Caki2 (cell line): Measurements from ENCODE around the gene AQP6. TPM values are rescaled to one million over a fixed set of nuclear protein-coding genes. Genes with fewer than 3 reads are reported as not detected.

ENCODE experiments used
- DNase-seq: peaks from one replicate; pipeline ENCODE4 v3.0.0-alpha.2; 2015; ENCODE audit warnings: low read depth
- in situ Hi-C: cut with HindIII; loops from 2 replicates; pipeline ENCODE4 v1.10.0; 2016; ENCODE audit warnings: low sequenced_read_pairs, low pct_unique_long_range_greater_than_20kb, mixed read lengths
- total RNA-seq: library from RNA; depleted of rRNA; stranded (reverse); fragments of >200 nt; shearing (Covaris generic); gene quantifications from 2 replicates; pipeline ENCODE4 v1.2.3, GENCODE V29; 2014; ENCODE audit warnings: low replicate concordance

AQP6 gene
- total RNA-seq, 1 experiment from 2014 or later = not detected

GRCh38 chr12:49953151-49953550 is 19.6 kb upstream of the AQP6 start:
- DNase-seq = no peak
- in situ Hi-C loops = loop anchor here (25.0 kb wide), 1 partner anchor 109 kb away; the partner anchor contains the start of gene ASIC1

DNA sequence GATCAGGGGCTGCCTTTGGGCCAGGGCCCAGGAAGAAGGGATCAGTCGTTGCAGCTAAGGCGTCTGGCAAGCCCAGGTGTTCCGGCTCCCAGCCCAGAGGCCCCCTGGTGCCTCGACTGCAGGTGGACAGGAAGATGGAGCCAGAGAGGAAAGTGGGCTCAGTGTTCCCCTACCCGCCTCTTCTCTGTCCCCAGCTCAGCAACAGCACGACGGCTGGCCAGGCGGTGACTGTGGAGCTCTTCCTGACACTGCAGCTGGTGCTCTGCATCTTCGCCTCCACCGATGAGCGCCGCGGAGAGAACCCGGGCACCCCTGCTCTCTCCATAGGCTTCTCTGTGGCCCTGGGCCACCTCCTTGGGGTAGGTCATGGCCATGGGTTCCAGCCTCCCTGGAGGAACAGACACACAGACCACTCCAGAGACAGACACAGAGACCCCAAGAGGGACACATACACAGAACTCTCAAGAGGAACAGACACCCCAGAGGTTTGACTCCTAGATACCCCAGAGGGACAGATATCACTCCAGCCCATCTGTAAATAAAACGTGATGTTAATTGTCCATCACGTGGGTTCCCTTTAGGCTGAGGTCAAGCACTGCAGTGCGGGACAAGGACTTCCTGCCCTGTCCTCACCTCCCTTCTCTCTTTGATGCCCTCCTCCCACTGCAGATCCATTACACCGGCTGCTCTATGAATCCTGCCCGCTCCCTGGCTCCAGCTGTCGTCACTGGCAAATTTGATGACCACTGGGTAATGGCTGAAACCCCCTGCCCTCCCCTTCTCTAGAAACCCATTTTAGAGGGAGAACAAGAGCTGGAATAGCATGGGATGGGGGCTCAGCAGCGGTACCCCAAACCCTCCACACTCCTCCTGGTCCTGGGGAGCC is 18.5 kb upstream of the AQP6 start:
- in situ Hi-C loops = loop anchor here (25.0 kb wide), 1 partner anchor 108 kb away; the partner anchor contains the start of gene ASIC1
- DNase-seq = no peak

GRCh38 chr12:49954863-49955830 is 17.6 kb upstream of the AQP6 start:
- in situ Hi-C loops = loop anchor here (25.0 kb wide), 1 partner anchor 107 kb away; the partner anchor contains the start of gene ASIC1
- DNase-seq = no peak

GRCh38 chr12:49955899-49956662 is 16.7 kb upstream of the AQP6 start:
- in situ Hi-C loops = loop anchor here (25.0 kb wide), 1 partner anchor 106 kb away; the partner anchor contains the start of gene ASIC1
- no peak for DNase-seq

DNA sequence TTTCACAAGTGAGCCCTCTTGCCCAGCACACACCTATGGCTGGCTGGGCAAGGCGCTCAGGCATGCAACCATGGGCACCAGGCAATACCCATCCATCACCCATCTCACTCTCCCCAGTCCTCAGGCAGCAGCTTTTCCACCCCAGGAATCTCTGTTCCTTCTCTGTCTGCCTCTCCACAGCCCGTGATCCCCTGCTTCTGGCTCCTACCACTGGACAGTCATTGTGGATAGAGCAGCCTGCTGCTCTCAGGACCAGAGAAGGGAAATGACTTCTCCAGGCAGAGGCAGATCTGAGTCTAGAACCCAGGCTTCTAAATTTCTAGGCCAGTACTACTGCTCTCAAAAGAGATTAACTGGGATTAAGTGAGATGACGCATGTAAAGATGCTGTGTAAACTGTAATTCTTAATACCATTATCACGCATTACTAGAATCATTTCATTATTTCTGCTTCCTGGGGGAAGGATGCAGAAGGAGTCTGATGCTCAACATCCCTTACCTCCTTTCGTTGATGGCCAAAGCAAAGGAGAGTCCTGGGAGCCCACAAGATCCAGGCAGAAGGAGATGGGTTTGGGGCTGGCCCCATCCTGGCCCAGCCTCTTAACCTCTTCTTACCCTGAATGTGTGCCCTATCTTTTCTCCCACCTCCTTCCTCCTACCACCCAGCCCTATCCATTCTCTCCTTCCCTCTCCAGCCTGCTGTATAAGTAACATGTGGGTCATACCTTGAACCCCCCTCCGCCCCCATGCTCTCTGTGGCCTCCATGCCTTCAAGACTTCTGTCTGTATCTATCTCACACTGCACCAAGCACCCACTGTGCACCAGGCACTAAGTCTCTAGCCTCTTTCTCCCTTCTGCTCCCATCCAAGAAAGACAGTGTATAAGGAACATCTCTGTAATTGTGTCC is 15.8 kb upstream of the AQP6 start:
- peak; percentile 30 for DNase-seq
- in situ Hi-C loops = loop anchor here (25.0 kb wide), 1 partner anchor 105 kb away; the partner anchor contains the start of gene ASIC1

- in situ Hi-C loops = loop anchor here (25.0 kb wide), 1 partner anchor 105 kb away; the partner anchor contains the start of gene ASIC1
- DNase-seq = no peak
Observed at GRCh38 chr12:49957570-49957967, 15.2 kb upstream of the AQP6 start.

DNA sequence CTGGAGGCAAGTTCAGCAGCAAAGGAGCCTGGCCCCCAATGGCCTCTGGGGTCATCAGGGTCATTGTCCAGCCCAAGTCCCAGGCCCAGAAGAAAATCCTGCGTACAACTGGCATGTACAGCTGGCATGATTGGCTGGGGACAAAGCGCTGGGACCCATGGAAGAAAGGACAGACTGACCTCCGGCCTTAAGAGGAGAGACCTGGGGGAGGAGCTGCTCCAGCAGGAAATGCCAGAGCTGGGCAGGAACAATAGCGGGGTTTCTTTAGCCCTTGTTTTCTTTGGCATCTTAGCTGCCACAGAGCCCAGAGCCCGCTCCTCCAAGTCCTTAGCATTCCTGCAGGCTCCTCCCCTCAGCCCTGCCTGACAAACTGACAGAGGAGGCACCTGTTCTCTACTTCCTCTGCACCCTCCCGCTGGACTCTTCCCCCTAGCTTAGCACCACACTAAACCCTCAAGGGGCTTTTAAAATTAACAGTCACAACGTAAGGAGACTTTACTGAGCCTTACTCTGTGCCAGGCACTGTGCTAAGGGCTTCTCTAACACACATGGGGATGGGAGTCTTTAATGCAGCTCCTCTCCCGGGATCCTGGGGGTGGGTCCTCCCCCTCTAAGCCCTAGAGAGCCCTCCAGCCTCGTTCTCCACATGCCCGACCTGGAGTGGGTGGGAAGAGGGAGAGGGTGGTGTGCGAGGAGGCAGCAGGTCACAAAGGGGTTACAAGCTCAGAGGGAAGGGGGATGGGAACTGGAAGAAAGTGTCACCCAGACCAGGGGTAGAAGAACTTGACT is 12.9 kb upstream of the AQP6 start:
- peak; percentile 78 for DNase-seq
- in situ Hi-C loops = loop anchor here (10.0 to 25.0 kb wide), 2 partner anchors 102 to 195 kb away; partner anchors contain the start of gene ASIC1

DNA sequence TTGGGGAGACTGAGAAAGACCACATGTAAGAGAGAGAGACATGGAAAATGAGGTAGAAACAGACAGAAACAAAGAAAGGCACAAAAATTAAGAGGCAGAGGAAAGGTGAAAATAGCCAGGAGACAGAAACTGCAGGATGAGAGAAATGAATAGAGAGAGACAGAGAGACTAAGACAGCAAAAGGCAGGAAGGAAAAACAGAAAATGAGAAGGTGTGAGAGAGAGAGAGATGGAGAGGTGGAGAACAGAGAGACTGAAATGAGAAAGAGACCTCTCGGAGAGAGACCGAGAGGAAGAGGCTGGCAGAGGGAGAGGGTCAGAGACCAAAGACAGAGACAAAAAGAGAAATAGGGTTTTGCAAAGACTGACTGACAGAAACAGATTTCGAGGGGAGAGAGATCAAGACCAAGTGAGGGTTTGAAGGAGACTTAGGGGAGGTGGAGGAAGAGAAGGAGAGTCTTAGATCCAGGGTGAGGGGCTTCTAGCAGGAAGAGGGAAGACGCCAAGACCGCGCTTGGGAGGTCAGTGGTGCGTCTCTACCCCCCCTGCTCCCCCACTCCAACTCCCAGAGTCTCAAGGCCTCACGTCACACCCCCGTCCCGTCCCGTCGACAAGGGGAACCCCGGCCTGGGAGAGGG is 12.2 kb upstream of the AQP6 start:
- in situ Hi-C loops = loop anchor here (10.0 to 25.0 kb wide), 2 partner anchors 102 to 194 kb away; partner anchors contain the start of gene ASIC1
- no peak for DNase-seq

GRCh38 chr12:49961111-49961922 is 11.4 kb upstream of the AQP6 start, which contains the start of gene AQP5:
TSS of gene AQP5 (plus strand) at chr12:49961872. CDS start at chr12:49962018, 146 bp downstream.
- in situ Hi-C loops = loop anchor here (10.0 to 25.0 kb wide), 2 partner anchors 101 to 193 kb away; partner anchors contain the start of gene ASIC1
- DNase-seq = no peak

DNA sequence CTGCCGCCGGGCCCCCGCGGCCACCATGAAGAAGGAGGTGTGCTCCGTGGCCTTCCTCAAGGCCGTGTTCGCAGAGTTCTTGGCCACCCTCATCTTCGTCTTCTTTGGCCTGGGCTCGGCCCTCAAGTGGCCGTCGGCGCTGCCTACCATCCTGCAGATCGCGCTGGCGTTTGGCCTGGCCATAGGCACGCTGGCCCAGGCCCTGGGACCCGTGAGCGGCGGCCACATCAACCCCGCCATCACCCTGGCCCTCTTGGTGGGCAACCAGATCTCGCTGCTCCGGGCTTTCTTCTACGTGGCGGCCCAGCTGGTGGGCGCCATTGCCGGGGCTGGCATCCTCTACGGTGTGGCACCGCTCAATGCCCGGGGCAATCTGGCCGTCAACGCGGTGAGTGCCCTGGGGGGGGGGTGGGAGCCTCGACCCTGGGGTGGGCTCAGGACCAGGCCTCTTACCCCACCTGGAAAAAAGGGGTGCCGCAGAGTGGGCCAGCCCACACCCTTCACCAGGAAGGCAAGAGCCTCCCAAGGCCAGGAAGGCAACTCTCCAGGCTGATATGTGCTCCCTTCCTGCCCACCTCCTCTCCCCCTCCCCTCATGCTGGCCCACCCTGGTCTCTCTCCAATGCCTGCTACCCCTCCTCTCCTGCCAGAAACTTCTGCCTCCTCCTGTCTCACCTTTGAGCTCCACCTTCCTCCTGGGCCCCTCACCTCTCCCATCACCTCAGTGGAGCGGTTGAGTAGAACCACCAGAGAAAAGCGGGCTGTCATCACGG is 10.6 kb upstream of the AQP6 start:
- no peak for DNase-seq
- in situ Hi-C loops = loop anchor here (10.0 to 25.0 kb wide), 2 partner anchors 100 to 193 kb away; partner anchors contain the start of gene ASIC1

GRCh38 chr12:49962861-49963765 is 9.6 kb upstream of the AQP6 start:
- in situ Hi-C loops = loop anchor here (10.0 to 25.0 kb wide), 2 partner anchors 99 to 192 kb away; partner anchors contain the start of gene ASIC1
- peak; percentile 56 for DNase-seq

DNA sequence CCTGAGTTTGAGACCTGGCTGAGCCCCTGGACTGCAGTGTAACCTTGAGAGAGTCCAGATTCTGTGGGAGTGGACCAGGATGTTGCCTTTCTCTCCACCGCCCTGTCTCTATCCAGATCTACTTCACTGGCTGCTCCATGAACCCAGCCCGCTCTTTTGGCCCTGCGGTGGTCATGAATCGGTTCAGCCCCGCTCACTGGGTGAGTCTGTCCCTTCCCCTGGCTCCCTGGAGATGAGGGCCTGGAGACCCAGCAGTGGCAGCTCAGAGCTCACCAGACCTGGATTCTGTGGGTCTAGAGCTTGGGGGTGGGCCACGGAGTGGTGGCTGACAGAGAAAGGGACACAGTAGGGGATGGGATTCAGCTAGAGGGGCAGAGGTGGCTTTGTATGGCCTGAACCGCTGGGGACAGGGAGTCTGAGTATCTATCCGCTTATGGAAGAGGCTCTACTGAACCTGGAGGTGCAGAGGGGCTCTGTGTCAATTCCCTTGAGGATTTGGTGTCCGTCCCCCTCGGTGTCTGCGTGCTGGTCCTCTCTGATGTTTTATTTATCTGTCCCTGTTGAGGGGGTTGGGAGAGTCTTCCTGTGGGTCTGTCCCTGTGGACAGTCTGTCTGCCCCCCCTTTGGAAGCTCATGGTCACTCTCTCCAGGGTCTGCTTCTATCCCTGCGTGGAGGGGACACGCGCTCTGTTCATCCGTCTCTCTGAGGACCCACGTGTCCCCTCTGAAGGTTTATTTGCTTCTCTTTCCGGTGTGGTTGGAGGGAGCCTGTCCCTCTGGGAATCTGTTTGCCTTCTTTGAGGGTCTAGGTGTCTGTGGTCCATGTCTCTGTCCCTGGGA is 8.6 kb upstream of the AQP6 start:
- in situ Hi-C loops = loop anchor here (10.0 to 25.0 kb wide), 2 partner anchors 98 to 191 kb away; partner anchors contain the start of gene ASIC1
- DNase-seq = no peak
